B cell (primary cell): Measurements from ENCODE around the gene VPS13D.

Experiments used
- EZH2 ChIP-seq: IDR thresholded peaks from 2 replicates; pipeline ENCODE4 v1.6.1; 2012; ENCODE audit warnings: borderline replicate concordance, low read depth, mild to moderate bottlenecking, moderate library complexity, low read length; ENCODE audit not compliant: insufficient read depth, poor library complexity, severe bottlenecking
- TF ChIP-seq, protein P1 (sequence below): fragments of 200-600 bp; IDR thresholded peaks from one replicate; pipeline ENCODE4 v1.8.0; 2022; ENCODE audit warnings: antibody characterized with exemption, mild to moderate bottlenecking

DNA sequence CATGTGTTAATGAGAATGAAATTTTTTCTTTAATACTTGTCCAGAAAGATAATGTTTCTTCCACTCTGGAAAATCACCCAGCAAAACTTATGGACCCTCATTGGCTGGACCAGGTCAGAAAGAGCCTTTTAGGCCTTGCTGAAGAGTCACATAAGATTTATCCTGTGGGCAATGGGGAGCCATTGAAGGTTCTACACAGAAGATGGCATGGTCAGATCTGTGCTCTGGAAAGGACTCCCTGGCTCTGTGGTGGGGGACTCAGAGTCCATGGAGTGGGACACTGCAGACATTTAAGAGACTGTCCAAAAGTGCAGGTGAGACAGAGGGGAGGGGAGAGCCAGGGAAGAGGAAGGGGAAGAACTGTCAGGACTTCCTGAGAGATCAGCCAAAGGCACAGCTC is 321.8 kb downstream of the VPS13D start:
- TF ChIP-seq, protein P1, sequence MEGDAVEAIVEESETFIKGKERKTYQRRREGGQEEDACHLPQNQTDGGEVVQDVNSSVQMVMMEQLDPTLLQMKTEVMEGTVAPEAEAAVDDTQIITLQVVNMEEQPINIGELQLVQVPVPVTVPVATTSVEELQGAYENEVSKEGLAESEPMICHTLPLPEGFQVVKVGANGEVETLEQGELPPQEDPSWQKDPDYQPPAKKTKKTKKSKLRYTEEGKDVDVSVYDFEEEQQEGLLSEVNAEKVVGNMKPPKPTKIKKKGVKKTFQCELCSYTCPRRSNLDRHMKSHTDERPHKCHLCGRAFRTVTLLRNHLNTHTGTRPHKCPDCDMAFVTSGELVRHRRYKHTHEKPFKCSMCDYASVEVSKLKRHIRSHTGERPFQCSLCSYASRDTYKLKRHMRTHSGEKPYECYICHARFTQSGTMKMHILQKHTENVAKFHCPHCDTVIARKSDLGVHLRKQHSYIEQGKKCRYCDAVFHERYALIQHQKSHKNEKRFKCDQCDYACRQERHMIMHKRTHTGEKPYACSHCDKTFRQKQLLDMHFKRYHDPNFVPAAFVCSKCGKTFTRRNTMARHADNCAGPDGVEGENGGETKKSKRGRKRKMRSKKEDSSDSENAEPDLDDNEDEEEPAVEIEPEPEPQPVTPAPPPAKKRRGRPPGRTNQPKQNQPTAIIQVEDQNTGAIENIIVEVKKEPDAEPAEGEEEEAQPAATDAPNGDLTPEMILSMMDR = no peak
- TF ChIP-seq EZH2 = no peak
